HCT116 (cell line): ENCODE measurements around the gene HAPLN1. TPM values are rescaled to one million over a fixed set of nuclear protein-coding genes. Genes with fewer than 3 reads are reported as not detected.

Source experiments
- ATAC-seq: fragments of 200-7000 bp; cut with Tn5 transposase; 2 replicates; pipeline ENCODE4 v1.9.1; 2020; ENCODE audit warnings: mild to moderate bottlenecking, moderate library complexity
- BruUV-seq: library from RNA; stranded (reverse); fragments of 400-500 nt; replicated peaks from 2 replicates; lab custom pipeline; 2021; lab: Mats Ljungman, UMichigan
- CTCF ChIA-PET: fragments of 300-600 bp; sonication (Branson Sonifier 250); formaldehyde crosslinking; loops from one replicate; lab custom pipeline; 2021; ENCODE audit warnings: antibody characterized with exemption; lab: Charles Lee
- POLR2A ChIA-PET: fragments of 300-600, 350-600 bp; sonication (Branson Sonifier 250); formaldehyde crosslinking; loops from one replicate; lab custom pipeline; 2021; ENCODE audit warnings: antibody characterized with exemption; lab: Charles Lee
- RAD21 ChIA-PET, 2 experiments: fragments of 300-600 bp; sonication (Branson Sonifier 250); formaldehyde crosslinking; loops; one replicate each; lab custom pipeline; 2023; ENCODE audit warnings: low total read pairs in 2 of 2; ENCODE audit not compliant: uncharacterized antibody in 2 of 2, unreplicated experiment in 2 of 2, low non-redundant PET in 1 of 2; lab: Charles Lee
- DNase-seq: peaks from one replicate; pipeline ENCODE4 v3.0.0-alpha.2; 2010; ENCODE audit warnings: low read depth, low spot score
- H2AFZ ChIP-seq: fragments of 200-600 bp; shearing (Covaris generic), sonication (generic); 2 replicates; pipeline ENCODE4 v1.6.1; 2017; ENCODE audit warnings: low read depth, mixed run types, mixed read lengths, antibody characterized with exemption, low read length; ENCODE audit not compliant: poor library complexity, severe bottlenecking
- H3K27ac ChIP-seq: 2 replicates; pipeline ENCODE4 v1.5.1; 2012; ENCODE audit warnings: low read depth, low read length
- H3K27me3 ChIP-seq: fragments of 200-600 bp; sonication (generic); 2 replicates; pipeline ENCODE4 v1.6.1; 2016; ENCODE audit warnings: mixed run types, low read length, mixed read lengths; ENCODE audit not compliant: insufficient read depth
- H3K36me3 ChIP-seq, 2 experiments: fragments of 200-500 bp in 1 of 2; fragments of 200-600 bp in 1 of 2; sonication (Bioruptor generic) in 1 of 2; sonication (generic) in 1 of 2; 2 replicates each; pipeline versions ENCODE4 v1.5.1 to v1.6.1; 2014 to 2016; ENCODE audit warnings: low read length in 2 of 2, inconsistent platforms in 1 of 2, mixed read lengths in 1 of 2, mixed run types in 1 of 2; ENCODE audit not compliant: insufficient read depth in 2 of 2, control insufficient read depth in 1 of 2
- H3K4me1 ChIP-seq, 2 experiments: fragments of 200-600 bp in 1 of 2; sonication (generic) in 1 of 2; 2 replicates each; pipeline versions ENCODE4 v1.5.1 to v1.6.1; 2012 to 2017; ENCODE audit warnings: low read length in 2 of 2, inconsistent platforms in 1 of 2, mild to moderate bottlenecking in 1 of 2, mixed read lengths in 1 of 2, mixed run types in 1 of 2, moderate library complexity in 1 of 2; ENCODE audit not compliant: insufficient read depth in 2 of 2, control insufficient read depth in 1 of 2
- H3K4me2 ChIP-seq: fragments of 200-600 bp; sonication (generic); 2 replicates; pipeline ENCODE4 v1.6.1; 2017; ENCODE audit warnings: mixed run types, low read length, mixed read lengths
- H3K4me3 ChIP-seq, 2 experiments: fragments of 200-600 bp in 1 of 2; sonication (generic) in 1 of 2; replicated peaks in 1 of 2; 2 replicates each; pipeline ENCODE4 v1.5.1; 2011 to 2016; ENCODE audit warnings: low read length in 2 of 2, control low read depth in 1 of 2, low read depth in 1 of 2, mild to moderate bottlenecking in 1 of 2, mixed read lengths in 1 of 2, mixed run types in 1 of 2
- H3K79me2 ChIP-seq: fragments of 200-600 bp; sonication (generic); 2 replicates; pipeline ENCODE4 v1.6.1; 2017; ENCODE audit warnings: mild to moderate bottlenecking, mixed run types, low read length, moderate library complexity, mixed read lengths; ENCODE audit not compliant: insufficient read depth
- H3K9ac ChIP-seq: fragments of 200-600 bp; sonication (generic); 2 replicates; pipeline ENCODE4 v1.6.1; 2016; ENCODE audit warnings: low read length, mixed read lengths
- H3K9me2 ChIP-seq: fragments of 200-600 bp; sonication (generic), shearing (Covaris generic); 2 replicates; pipeline ENCODE4 v1.6.1; 2017; ENCODE audit warnings: mixed run types, mild to moderate bottlenecking, moderate library complexity; ENCODE audit not compliant: insufficient read depth
- H3K9me3 ChIP-seq, 2 experiments: fragments of 200-500 bp in 1 of 2; fragments of 200-600 bp in 1 of 2; sonication (Bioruptor generic) in 1 of 2; sonication (generic) in 1 of 2; 2 replicates each; pipeline ENCODE4 v1.6.1; 2014 to 2017; ENCODE audit warnings: low read length in 2 of 2, mixed read lengths in 2 of 2, inconsistent platforms in 1 of 2, low read depth in 1 of 2, mild to moderate bottlenecking in 1 of 2, mixed run types in 1 of 2, moderate library complexity in 1 of 2; ENCODE audit not compliant: control insufficient read depth in 1 of 2, insufficient read depth in 1 of 2
- H4K20me1 ChIP-seq: fragments of 200-600 bp; sonication (generic), shearing (Covaris generic); 2 replicates; pipeline ENCODE4 v1.6.1; 2017; ENCODE audit warnings: mixed run types, mild to moderate bottlenecking, moderate library complexity; ENCODE audit not compliant: insufficient read depth
- CEBPB ChIP-seq: IDR thresholded peaks from 2 replicates; pipeline ENCODE4 v1.6.1; 2012; ENCODE audit warnings: low read depth
- CTCF ChIP-seq, 3 experiments: fragments of 200-600 bp in 1 of 3; sonication (generic) in 1 of 3; IDR thresholded peaks in 2 of 3; conservative IDR thresholded peaks in 1 of 3; 2 replicates each; pipeline ENCODE4 v1.5.1; 2012 to 2017; ENCODE audit warnings: low read depth in 2 of 3, low read length in 2 of 3, antibody characterized with exemption in 1 of 3, borderline replicate concordance in 1 of 3, control low read depth in 1 of 3, mild to moderate bottlenecking in 1 of 3, mixed read lengths in 1 of 3, mixed run types in 1 of 3, moderate library complexity in 1 of 3; ENCODE audit not compliant: insufficient read depth in 1 of 3
- EZH2phosphoT487 ChIP-seq: fragments of 200-600 bp; IDR thresholded peaks from 2 replicates; pipeline ENCODE4 v1.6.1; 2018; ENCODE audit warnings: antibody characterized with exemption, borderline replicate concordance
- FOSL1 ChIP-seq: IDR thresholded peaks from 2 replicates; pipeline ENCODE4 v1.6.1; 2012; ENCODE audit warnings: low read depth
- JUND ChIP-seq: IDR thresholded peaks from 2 replicates; pipeline ENCODE4 v1.6.1; 2012
- MAX ChIP-seq: IDR thresholded peaks from 2 replicates; pipeline ENCODE4 v1.6.1; 2012
- POLR2A ChIP-seq: IDR thresholded peaks from 2 replicates; pipeline ENCODE4 v1.7.0; 2011; ENCODE audit warnings: borderline replicate concordance; ENCODE audit not compliant: insufficient read depth, insufficient read length; ENCODE audit errors: extremely low read depth
- SP1 ChIP-seq: IDR thresholded peaks from 2 replicates; pipeline ENCODE4 v1.6.1; 2012; ENCODE audit warnings: low read depth
- TCF7L2 ChIP-seq: IDR thresholded peaks from 2 replicates; pipeline ENCODE4 v1.7.0; 2011; ENCODE audit warnings: borderline replicate concordance, inconsistent platforms; ENCODE audit not compliant: insufficient read depth, insufficient read length; ENCODE audit errors: extremely low read depth
- YY1 ChIP-seq: IDR thresholded peaks from 2 replicates; pipeline ENCODE4 v1.6.1; 2011; ENCODE audit warnings: low read length, low read depth, moderate library complexity, mild to moderate bottlenecking; ENCODE audit not compliant: insufficient replicate concordance; ENCODE audit errors: extremely low read depth
- ZFX ChIP-seq: fragments of 450-650 bp; IDR thresholded peaks from 2 replicates; pipeline ENCODE4 v1.6.1; 2017
- ZNF274 ChIP-seq: fragments of 200-500 bp; sonication (Bioruptor generic); IDR thresholded peaks from 2 replicates; pipeline ENCODE4 v1.6.1; 2014; ENCODE audit warnings: mild to moderate bottlenecking, low read depth, low read length, inconsistent platforms
- intact Hi-C: fragments of 100-400 bp; cut with micrococcal nuclease; formaldehyde crosslinking; loops from 2 replicates; pipeline ENCODE4 v1.10.0; 2022
- total RNA-seq: library from RNA; stranded (reverse); gene quantifications from one replicate; pipeline ENCODE4 v1.2.1, GENCODE V29; 2021; ENCODE audit not compliant: unreplicated experiment

Gene HAPLN1
- total RNA-seq, 1 experiment from 2014 or later, result 0.05 TPM

GRCh38 chr5:83742089-83742488 is 21.4 kb upstream of the HAPLN1 start (continued):
- TF ChIP-seq CTCF (IDR thresholded peaks at IDR 0.05 in 2 of 3, conservative IDR thresholded peaks at IDR 0.05 in 1 of 3; ENCODE audit: borderline replicate concordance in 1 of 3, insufficient read depth in 1 of 3, low read depth in 2 of 3, low read length in 2 of 3), result no peak
- TF ChIP-seq TCF7L2, result no peak
- TF ChIP-seq MAX, result no peak

DNA sequence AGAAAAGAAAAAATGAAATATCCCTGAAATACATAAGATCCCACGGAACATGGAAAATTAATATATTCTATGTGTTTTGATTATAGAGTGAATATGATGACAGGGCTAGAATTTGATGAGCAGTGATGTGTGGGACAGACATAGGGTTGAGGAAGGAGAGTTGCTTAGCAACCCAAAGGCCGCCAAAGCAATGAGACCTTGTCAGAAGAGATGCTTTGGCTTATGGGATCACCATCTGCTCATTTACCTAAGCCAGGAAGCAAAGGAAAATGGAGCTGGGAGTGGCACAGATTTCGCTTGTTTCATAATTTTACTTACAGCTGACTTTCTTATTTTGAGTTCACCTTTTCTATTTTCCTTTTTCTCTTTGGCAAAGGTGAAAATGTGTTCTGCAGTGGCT is 20.9 kb upstream of the HAPLN1 start:
- ATAC-seq, result no peak
- H3K36me3 ChIP-seq, result no peaks in the 10 kb centered on the region
- ChIA-PET CTCF (no interaction called here), POLR2A (no interaction called here)
- intact Hi-C loops, result no loop called here
- no peaks in the 10 kb centered on the region for H3K79me2 ChIP-seq
- H4K20me1 ChIP-seq, result no peaks in the 10 kb centered on the region
- no TSS peak for BruUV-seq
- H3K27ac ChIP-seq, result no peak overlapping the region
- no peak for TF ChIP-seq ZFX
- TF ChIP-seq CTCF (IDR thresholded peaks at IDR 0.05 in 2 of 3, conservative IDR thresholded peaks at IDR 0.05 in 1 of 3; ENCODE audit: borderline replicate concordance in 1 of 3, insufficient read depth in 1 of 3, low read depth in 2 of 3, low read length in 2 of 3), result no peak
- no peak for TF ChIP-seq FOSL1
- no peak for TF ChIP-seq POLR2A
- no peak for TF ChIP-seq ZNF274
- TF ChIP-seq SP1, result no peak
- TF ChIP-seq JUND, result no peak
- TF ChIP-seq MAX, result no peak
- no peak for TF ChIP-seq CEBPB
- no peak for TF ChIP-seq YY1
- no peak for TF ChIP-seq EZH2phosphoT487
- TF ChIP-seq, all 23 proteins: peak for 0
- H3K4me3 ChIP-seq, result no peak overlapping the region
- no peak overlapping the region for H3K9ac ChIP-seq
- RAD21 ChIA-PET, result no interaction called here
- DNase-seq, result no peak
- H3K4me2 ChIP-seq, result no peak overlapping the region
- H3K9me2 ChIP-seq, result no peaks in the 10 kb centered on the region
- no peaks in the 10 kb centered on the region for H3K27me3 ChIP-seq
- no peaks in the 10 kb centered on the region for H3K9me3 ChIP-seq
- no peak overlapping the region for H2AFZ ChIP-seq
- no peaks in the 10 kb centered on the region for H3K4me1 ChIP-seq
